ENCODE data around the gene PTPRD. TPM values are rescaled to one million over a fixed set of nuclear protein-coding genes. Genes with fewer than 3 reads are reported as not detected.

PTPRD gene
- total RNA-seq, 1 donor from 2014 or later = 197 TPM

GRCh38 chr9:8555762-8556500, 2056.9 kb downstream of the PTPRD start:
- Mint-ChIP-seq H3K27ac (no peak overlapping the region), H3K27me3 (no peaks in the 10 kb centered on the region), H3K36me3 (no peaks in the 10 kb centered on the region), H3K4me1 (ENCODE audit: unreplicated experiment) (peaks cover 9% of the 10 kb centered on the region), H3K4me3 (no peak overlapping the region), H3K9me3 (no peaks in the 10 kb centered on the region)
- no peak for DNase-seq (ENCODE audit: extremely low spot score, unreplicated experiment)
- no peak for TF ChIP-seq CTCF (conservative IDR thresholded peaks at IDR 0.05)

- Mint-ChIP-seq H3K27ac (no peak overlapping the region), H3K4me3 (no peak overlapping the region), H3K36me3 (no peaks in the 10 kb centered on the region), H3K4me1 (ENCODE audit: unreplicated experiment) (peaks cover 5% of the 10 kb centered on the region), H3K9me3 (no peaks in the 10 kb centered on the region), H3K27me3 (no peaks in the 10 kb centered on the region)
- no peak for DNase-seq (ENCODE audit: extremely low spot score, unreplicated experiment)
- no peak for TF ChIP-seq CTCF (conservative IDR thresholded peaks at IDR 0.05)
These were observed 2059.4 kb downstream of the PTPRD start for GRCh38 chr9:8553444-8553843.

GRCh38 chr9:8552732-8553131, 2060.1 kb downstream of the PTPRD start:
- Mint-ChIP-seq H3K4me1 (ENCODE audit: unreplicated experiment) (peaks cover 5% of the 10 kb centered on the region), H3K9me3 (no peaks in the 10 kb centered on the region), H3K36me3 (no peaks in the 10 kb centered on the region), H3K27me3 (no peaks in the 10 kb centered on the region), H3K4me3 (no peak overlapping the region), H3K27ac (no peak overlapping the region)
- TF ChIP-seq CTCF (conservative IDR thresholded peaks at IDR 0.05) = no peak
- no peak for DNase-seq (ENCODE audit: extremely low spot score, unreplicated experiment)

GRCh38 chr9:8549214-8549613, 2063.6 kb downstream of the PTPRD start:
- no peaks in the 10 kb centered on the region for H3K4me1 Mint-ChIP-seq (ENCODE audit: unreplicated experiment)

GRCh38 chr9:8543219-8543618, 2069.6 kb downstream of the PTPRD start:
- H3K27me3 Mint-ChIP-seq = no peaks in the 10 kb centered on the region

More at GRCh38 chr9:8549214-8549613, 2063.6 kb downstream of the PTPRD start:
- H3K36me3 Mint-ChIP-seq = peaks cover 5% of the 10 kb centered on the region
- TF ChIP-seq CTCF (conservative IDR thresholded peaks at IDR 0.05) = no peak
- H3K4me3 Mint-ChIP-seq = no peak overlapping the region
- no peaks in the 10 kb centered on the region for H3K9me3 Mint-ChIP-seq
- H3K27me3 Mint-ChIP-seq = no peaks in the 10 kb centered on the region
- no peak for DNase-seq (ENCODE audit: extremely low spot score, unreplicated experiment)
- H3K27ac Mint-ChIP-seq = no peak overlapping the region

More at GRCh38 chr9:8543219-8543618, 2069.6 kb downstream of the PTPRD start:
- peaks cover 5% of the 10 kb centered on the region for H3K4me1 Mint-ChIP-seq (ENCODE audit: unreplicated experiment)
- TF ChIP-seq CTCF (conservative IDR thresholded peaks at IDR 0.05) = no peak
- H3K36me3 Mint-ChIP-seq = peaks cover 8% of the 10 kb centered on the region
- no peak for DNase-seq (ENCODE audit: extremely low spot score, unreplicated experiment)
- H3K27ac Mint-ChIP-seq = no peak overlapping the region
- H3K9me3 Mint-ChIP-seq = no peaks in the 10 kb centered on the region
- no peak overlapping the region for H3K4me3 Mint-ChIP-seq
